IMR-90 (cell line): ENCODE results near the gene KIF16B.

Experiments
- CTCF ChIP-seq: conservative IDR thresholded peaks from 2 replicates; pipeline ENCODE4 v1.5.1; 2012; ENCODE audit warnings: mild to moderate bottlenecking, low read depth, low read length, improper control_type of control experiment
- SMC3 ChIP-seq: fragments of 150-350 bp; IDR thresholded peaks from 2 replicates; pipeline ENCODE4 v1.6.1; 2016; ENCODE audit warnings: low read depth, mild to moderate bottlenecking, antibody characterized with exemption, low read length, moderate library complexity
- TF ChIP-seq, protein P1 (sequence below): fragments of 150-350 bp; IDR thresholded peaks from 2 replicates; pipeline ENCODE4 v1.6.1; 2017; ENCODE audit warnings: mild to moderate bottlenecking, antibody characterized with exemption, low read length, low read depth

- TF ChIP-seq CTCF, result no peak
- TF ChIP-seq, protein P1, sequence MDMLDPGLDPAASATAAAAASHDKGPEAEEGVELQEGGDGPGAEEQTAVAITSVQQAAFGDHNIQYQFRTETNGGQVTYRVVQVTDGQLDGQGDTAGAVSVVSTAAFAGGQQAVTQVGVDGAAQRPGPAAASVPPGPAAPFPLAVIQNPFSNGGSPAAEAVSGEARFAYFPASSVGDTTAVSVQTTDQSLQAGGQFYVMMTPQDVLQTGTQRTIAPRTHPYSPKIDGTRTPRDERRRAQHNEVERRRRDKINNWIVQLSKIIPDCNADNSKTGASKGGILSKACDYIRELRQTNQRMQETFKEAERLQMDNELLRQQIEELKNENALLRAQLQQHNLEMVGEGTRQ, result no peak
- no peak for TF ChIP-seq SMC3
Measured at GRCh38 chr20:16488616-16489015, 84.6 kb downstream of the KIF16B start.
